ENCODE measurements around the gene ZBTB5.
"Not testable (repeated sequence)": the region's sequence is repeated elsewhere in the genome, so short reads cannot be mapped to it uniquely, and the experiment has no call there.

GRCh38 chr9:37467530-37467929, 2.3 kb upstream of the ZBTB5 start:
- not testable (repeated sequence) for TF ChIP-seq POLR2A, CTCF (IDR thresholded peaks at IDR 0.05)

Data from Peyer's patch (tissue), 4 donors.